ENCODE data around the gene MME.
"Not testable (repeated sequence)": the region's sequence is repeated elsewhere in the genome, so short reads cannot be mapped to it uniquely, and the experiment has no call there.

MME gene

GRCh38 chr3:155086051-155086450, 5.9 kb downstream of the MME start:
- DNase-seq, result no peak

GRCh38 chr3:155088706-155089345, 8.7 kb downstream of the MME start:
- DNase-seq, result no peak

GRCh38 chr3:155089495-155089894, 9.4 kb downstream of the MME start:
- no peak for DNase-seq

GRCh38 chr3:155093261-155093660, 13.1 kb downstream of the MME start:
- DNase-seq, result no peak

- DNase-seq, result no peak
These were observed 16.3 kb downstream of the MME start for GRCh38 chr3:155096303-155097008.

GRCh38 chr3:155097009-155097349, 16.9 kb downstream of the MME start:
- DNase-seq, result no peak

GRCh38 chr3:155101398-155101797, 21.3 kb downstream of the MME start:
- peak; percentile 68 for DNase-seq

GRCh38 chr3:155102329-155102728, 22.2 kb downstream of the MME start:
- peak; percentile 68 for DNase-seq

GRCh38 chr3:155103686-155104085, 23.6 kb downstream of the MME start:
- no peak for DNase-seq

GRCh38 chr3:155106119-155106518, 26.0 kb downstream of the MME start:
- no peak for DNase-seq

GRCh38 chr3:155110022-155110421, 29.9 kb downstream of the MME start:
- no peak for DNase-seq

- DNase-seq, result no peak
These were observed 31.1 kb downstream of the MME start for GRCh38 chr3:155110996-155111901.

- no peak for DNase-seq
These were observed 31.9 kb downstream of the MME start for GRCh38 chr3:155111971-155112370.

- DNase-seq, result no peak
These were observed 32.7 kb downstream of the MME start for GRCh38 chr3:155112661-155113389.

GRCh38 chr3:155124745-155125144, 44.6 kb downstream of the MME start:
- not testable (repeated sequence) for DNase-seq

- no peak for DNase-seq
These were observed 49.3 kb downstream of the MME start for GRCh38 chr3:155129396-155129795.

GRCh38 chr3:155130001-155130400, 49.9 kb downstream of the MME start:
- no peak for DNase-seq

GRCh38 chr3:155131104-155131503, 51.0 kb downstream of the MME start:
- peak; percentile 27 for DNase-seq

- DNase-seq, result not testable (repeated sequence)
These were observed 54.2 kb downstream of the MME start for GRCh38 chr3:155134311-155134710.

GRCh38 chr3:155135003-155135402, 54.9 kb downstream of the MME start:
- DNase-seq, result no peak

- no peak for DNase-seq
These were observed 58.6 kb downstream of the MME start for GRCh38 chr3:155138677-155139076.

GRCh38 chr3:155147588-155147987, 67.5 kb downstream of the MME start:
- DNase-seq, result no peak

GRCh38 chr3:155149494-155149893, 69.4 kb downstream of the MME start:
- DNase-seq, result no peak
